PC-3 (cell line): ENCODE measurements around the gene RCAN1.

Experiments
- CTCF ChIP-seq: fragments of 300-600 bp; sonication (generic); conservative IDR thresholded peaks from 2 replicates; pipeline ENCODE4 v1.5.1; 2017; ENCODE audit warnings: antibody characterized with exemption, low read depth, mild to moderate bottlenecking, low read length
- EZH2 ChIP-seq: fragments of 300-600 bp; sonication (generic); IDR thresholded peaks from one replicate; pipeline ENCODE4 v1.6.1; 2017; ENCODE audit warnings: antibody characterized with exemption, mild to moderate bottlenecking, low read length; ENCODE audit not compliant: unreplicated experiment
- EZH2phosphoT487 ChIP-seq: fragments of 300-600 bp; sonication (generic); IDR thresholded peaks from 2 replicates; pipeline ENCODE4 v1.6.1; 2018; ENCODE audit warnings: mild to moderate bottlenecking, antibody characterized with exemption, low read length, borderline replicate concordance

DNA sequence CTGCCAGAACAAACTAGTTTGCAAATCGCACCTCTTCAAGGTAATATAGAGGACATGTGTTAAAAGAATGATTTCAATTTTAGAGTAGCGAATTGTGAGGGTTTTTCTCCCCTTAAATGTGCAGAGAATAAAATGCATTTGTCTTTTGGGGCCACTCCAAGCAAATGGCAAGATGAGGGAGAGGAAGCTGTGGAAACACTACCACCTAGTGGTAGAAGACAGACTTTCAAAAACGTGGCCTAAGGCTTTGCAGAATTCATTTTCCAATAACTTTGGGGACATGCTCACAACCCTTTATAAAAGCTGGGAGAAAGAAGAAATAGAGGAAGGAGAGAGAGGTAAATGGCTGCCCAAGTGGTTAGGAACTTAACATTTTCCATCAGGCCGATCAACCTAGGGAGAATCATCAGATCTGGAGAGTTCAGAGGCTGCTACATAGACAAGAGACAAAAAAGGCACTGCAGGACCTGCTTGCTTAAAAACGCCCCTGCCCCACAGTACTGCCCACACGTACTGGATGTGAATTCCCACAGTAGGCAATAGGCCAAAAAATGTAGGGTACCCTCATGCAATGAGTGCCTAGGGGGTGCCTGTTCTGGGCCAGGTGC, 15.7 kb upstream of the RCAN1 start:
- peak; percentile 91 for TF ChIP-seq CTCF
- no peak for TF ChIP-seq EZH2
- no peak for TF ChIP-seq EZH2phosphoT487
